CD1c-positive myeloid dendritic cell (primary cell): ENCODE results near the gene RNF157.
A peak's percentile ranks its signal among the peaks of the same experiment; 100 is the strongest.

Source experiments
- DNase-seq: peaks from one replicate; pipeline ENCODE4 v3.0.0-alpha.2; 2016; ENCODE audit errors: extremely low spot score

The RNF157 gene

GRCh38 chr17:76140661-76141211 lies 99.6 kb downstream of the RNF157 start:
- no peak for DNase-seq

DNA sequence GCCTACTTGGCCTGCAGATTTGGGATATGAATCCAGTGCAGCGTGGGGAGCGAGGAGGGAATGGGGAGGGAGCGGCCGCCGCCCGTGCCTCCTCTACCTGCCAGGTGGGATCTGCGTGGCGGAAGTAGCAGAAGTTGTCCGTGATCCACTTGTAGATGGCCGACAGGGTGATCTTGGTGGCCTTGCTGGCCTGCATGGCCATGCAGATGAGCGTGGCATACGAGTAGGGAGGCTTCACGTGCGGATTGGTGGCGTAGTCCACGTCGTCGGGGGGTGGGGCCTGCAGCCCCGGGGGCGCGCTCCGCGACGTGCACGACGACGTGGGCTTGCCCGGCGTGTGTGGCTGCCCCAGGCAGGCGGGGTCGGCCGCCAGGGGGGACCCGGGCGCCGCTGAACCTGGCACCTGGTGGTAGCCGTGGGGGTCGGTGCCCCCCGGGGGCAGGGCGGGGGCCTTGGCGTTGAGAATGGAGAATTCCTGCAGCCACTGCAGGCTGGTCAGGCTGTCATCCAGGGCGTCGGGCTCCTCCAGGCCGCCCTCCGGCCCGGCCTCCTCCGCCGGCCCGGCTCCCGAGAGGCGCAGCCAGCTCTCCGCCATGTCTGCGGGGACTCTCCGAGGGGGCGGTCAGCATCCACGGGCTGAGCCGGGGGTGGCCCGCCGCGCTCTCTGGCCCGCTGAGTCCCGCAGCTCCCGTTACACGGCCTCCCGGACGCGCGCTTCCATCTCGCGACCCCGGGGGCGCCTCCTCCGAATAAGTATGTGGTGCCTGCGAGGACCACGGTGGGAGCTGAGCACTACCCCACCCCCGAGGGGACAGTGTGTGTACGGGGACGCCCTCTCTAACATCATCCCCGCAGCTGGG lies 100.3 kb downstream of the RNF157 start:
- DNase-seq = peak; percentile 30

- no peak for DNase-seq
Measured at GRCh38 chr17:76138896-76139752, 101.2 kb downstream of the RNF157 start.

GRCh38 chr17:76138234-76138895 lies 101.9 kb downstream of the RNF157 start:
- no peak for DNase-seq

GRCh38 chr17:76137351-76138233 lies 102.7 kb downstream of the RNF157 start:
- no peak for DNase-seq

GRCh38 chr17:76137001-76137350 lies 103.3 kb downstream of the RNF157 start:
- DNase-seq = no peak

GRCh38 chr17:76136276-76137000 lies 103.9 kb downstream of the RNF157 start:
- DNase-seq = no peak

- no peak for DNase-seq
Measured at GRCh38 chr17:76135810-76136188, 104.5 kb downstream of the RNF157 start.

- DNase-seq = no peak
Measured at GRCh38 chr17:76134911-76135809, 105.1 kb downstream of the RNF157 start.

- DNase-seq = no peak
Measured at GRCh38 chr17:76132574-76133338, 107.5 kb downstream of the RNF157 start.

- no peak for DNase-seq
Measured at GRCh38 chr17:76131692-76132573, 108.4 kb downstream of the RNF157 start.

- DNase-seq = no peak
Measured at GRCh38 chr17:76131051-76131691, 109.1 kb downstream of the RNF157 start.

GRCh38 chr17:76130473-76130872 lies 109.8 kb downstream of the RNF157 start:
- DNase-seq = no peak

GRCh38 chr17:76125922-76126321 lies 114.4 kb downstream of the RNF157 start:
- DNase-seq = no peak

DNA sequence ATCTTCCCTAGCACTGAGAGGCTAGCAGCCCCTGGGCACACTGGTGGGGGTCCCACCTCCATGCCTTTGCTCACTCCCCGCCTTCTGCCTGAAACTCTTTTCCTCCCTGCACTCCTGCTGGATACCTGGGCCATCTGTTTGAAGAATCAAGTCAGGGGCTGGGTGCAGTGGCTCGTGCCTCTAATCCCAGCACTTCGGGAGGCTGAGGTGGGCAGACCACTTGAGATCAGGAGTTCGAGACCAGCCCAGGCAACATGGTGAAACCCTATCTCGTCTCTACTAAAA lies 115.0 kb downstream of the RNF157 start:
- DNase-seq = no peak

- DNase-seq = no peak
Measured at GRCh38 chr17:76124582-76125390, 115.5 kb downstream of the RNF157 start.
